DOHH2 (cell line): ENCODE data around the gene OR2AE1.

Source experiments
- EZH2phosphoT487 ChIP-seq: fragments of 200-600 bp; sonication (generic); IDR thresholded peaks from 2 replicates; pipeline ENCODE4 v1.6.1; 2017; ENCODE audit warnings: borderline replicate concordance, mild to moderate bottlenecking, antibody characterized with exemption, low read length, moderate library complexity, mixed read lengths
- TF ChIP-seq, protein P1 (sequence below): fragments of 200-600 bp; sonication (generic); IDR thresholded peaks from one replicate; pipeline ENCODE4 v1.5.1; 2014; ENCODE audit warnings: antibody characterized with exemption, mild to moderate bottlenecking, low read depth, low read length; ENCODE audit not compliant: poor library complexity, severe bottlenecking

DNA sequence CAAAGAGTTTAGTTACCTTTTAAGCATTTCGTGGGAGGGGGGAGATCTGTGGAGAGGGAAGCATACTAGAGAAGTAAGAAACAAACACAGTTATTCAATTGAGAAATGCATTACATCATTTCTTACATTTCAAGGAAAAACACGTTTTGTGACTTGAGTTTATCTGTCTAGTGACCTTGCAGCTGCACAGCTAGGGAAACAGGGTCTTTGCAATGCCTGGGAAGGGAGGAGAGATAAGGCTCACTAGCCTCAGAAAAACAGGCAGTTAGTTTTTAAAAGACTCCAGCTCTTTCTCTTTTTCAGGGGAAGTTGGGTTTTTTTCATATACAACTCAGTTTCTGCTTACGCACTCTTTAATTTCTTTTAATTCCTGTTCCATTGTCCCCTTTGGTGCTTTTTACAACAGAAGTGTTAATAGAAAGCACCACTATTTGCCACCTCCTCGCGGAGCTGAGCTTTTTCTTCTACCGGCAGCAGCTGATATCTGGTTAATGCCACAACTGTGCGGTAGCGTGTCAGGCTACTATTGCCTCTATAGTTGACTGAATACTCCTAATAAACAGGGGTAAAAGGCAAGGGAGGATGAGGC, 43.5 kb downstream of the OR2AE1 start:
- TF ChIP-seq, protein P1, sequence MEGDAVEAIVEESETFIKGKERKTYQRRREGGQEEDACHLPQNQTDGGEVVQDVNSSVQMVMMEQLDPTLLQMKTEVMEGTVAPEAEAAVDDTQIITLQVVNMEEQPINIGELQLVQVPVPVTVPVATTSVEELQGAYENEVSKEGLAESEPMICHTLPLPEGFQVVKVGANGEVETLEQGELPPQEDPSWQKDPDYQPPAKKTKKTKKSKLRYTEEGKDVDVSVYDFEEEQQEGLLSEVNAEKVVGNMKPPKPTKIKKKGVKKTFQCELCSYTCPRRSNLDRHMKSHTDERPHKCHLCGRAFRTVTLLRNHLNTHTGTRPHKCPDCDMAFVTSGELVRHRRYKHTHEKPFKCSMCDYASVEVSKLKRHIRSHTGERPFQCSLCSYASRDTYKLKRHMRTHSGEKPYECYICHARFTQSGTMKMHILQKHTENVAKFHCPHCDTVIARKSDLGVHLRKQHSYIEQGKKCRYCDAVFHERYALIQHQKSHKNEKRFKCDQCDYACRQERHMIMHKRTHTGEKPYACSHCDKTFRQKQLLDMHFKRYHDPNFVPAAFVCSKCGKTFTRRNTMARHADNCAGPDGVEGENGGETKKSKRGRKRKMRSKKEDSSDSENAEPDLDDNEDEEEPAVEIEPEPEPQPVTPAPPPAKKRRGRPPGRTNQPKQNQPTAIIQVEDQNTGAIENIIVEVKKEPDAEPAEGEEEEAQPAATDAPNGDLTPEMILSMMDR: no peak
- TF ChIP-seq EZH2phosphoT487: no peak
